Prostate gland (tissue), 2 donors: ENCODE data around the gene ARHGEF12.

Source experiments
- POLR2A ChIP-seq: fragments of 450-650 bp; IDR thresholded peaks from one replicate; pipeline ENCODE4 v1.6.1; 2016; ENCODE audit warnings: antibody characterized with exemption, mild to moderate bottlenecking
- POLR2AphosphoS5 ChIP-seq: sonication (generic); formaldehyde crosslinking; IDR thresholded peaks from one replicate; pipeline ENCODE4 v1.6.1; 2017; ENCODE audit warnings: antibody characterized with exemption
- TF ChIP-seq, protein P1 (sequence below), 4 experiments: fragments of 200-600 bp in 2 of 4; fragments of 450-650 bp in 2 of 4; sonication (generic) in 2 of 4; IDR thresholded peaks; 1 replicate in 3 of 4; 2 replicates in 1 of 4; pipeline ENCODE4 v1.5.1; 2016 to 2019; ENCODE audit warnings: antibody characterized with exemption in 4 of 4, mild to moderate bottlenecking in 2 of 4, moderate library complexity in 2 of 4

DNA sequence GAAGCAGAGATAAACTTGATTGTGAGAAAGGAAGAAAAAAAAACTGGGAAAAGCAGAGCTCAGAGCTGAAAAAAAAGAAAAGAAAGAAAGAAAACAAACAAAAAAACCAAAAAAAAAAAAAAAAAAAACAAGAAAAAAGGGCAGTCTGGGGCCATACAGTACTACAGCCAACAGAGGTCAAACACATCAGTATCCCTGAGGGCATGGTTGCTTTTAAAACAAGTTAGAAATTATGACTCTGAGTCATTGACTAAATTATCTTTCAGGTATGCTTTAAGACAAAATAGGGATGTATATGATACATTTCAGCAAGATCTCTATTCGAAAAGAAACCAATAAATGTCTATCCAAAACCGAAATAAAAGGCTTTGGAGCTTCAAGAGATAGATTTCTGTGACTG lies 48.2 kb upstream of the ARHGEF12 start:
- TF ChIP-seq, protein P1, sequence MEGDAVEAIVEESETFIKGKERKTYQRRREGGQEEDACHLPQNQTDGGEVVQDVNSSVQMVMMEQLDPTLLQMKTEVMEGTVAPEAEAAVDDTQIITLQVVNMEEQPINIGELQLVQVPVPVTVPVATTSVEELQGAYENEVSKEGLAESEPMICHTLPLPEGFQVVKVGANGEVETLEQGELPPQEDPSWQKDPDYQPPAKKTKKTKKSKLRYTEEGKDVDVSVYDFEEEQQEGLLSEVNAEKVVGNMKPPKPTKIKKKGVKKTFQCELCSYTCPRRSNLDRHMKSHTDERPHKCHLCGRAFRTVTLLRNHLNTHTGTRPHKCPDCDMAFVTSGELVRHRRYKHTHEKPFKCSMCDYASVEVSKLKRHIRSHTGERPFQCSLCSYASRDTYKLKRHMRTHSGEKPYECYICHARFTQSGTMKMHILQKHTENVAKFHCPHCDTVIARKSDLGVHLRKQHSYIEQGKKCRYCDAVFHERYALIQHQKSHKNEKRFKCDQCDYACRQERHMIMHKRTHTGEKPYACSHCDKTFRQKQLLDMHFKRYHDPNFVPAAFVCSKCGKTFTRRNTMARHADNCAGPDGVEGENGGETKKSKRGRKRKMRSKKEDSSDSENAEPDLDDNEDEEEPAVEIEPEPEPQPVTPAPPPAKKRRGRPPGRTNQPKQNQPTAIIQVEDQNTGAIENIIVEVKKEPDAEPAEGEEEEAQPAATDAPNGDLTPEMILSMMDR (IDR thresholded peaks at IDR 0.05): no peak
- no peak for TF ChIP-seq POLR2A
- no peak for TF ChIP-seq POLR2AphosphoS5
